Astrocyte of the spinal cord (primary cell): ENCODE measurements around the gene GABRG3.

Experiments
- DNase-seq: peaks from one replicate; pipeline ENCODE4 v3.0.0; 2011; ENCODE audit warnings: low read depth, low spot score
- H3K4me3 ChIP-seq: 2 replicates; pipeline ENCODE4 v1.5.1; 2011; ENCODE audit warnings: low read depth, mild to moderate bottlenecking, low read length, moderate library complexity
- in situ Hi-C: cut with HindIII; loops from 2 replicates; pipeline ENCODE4 v1.10.0; 2017; ENCODE audit warnings: low sequenced_read_pairs
- TF ChIP-seq, protein P1 (sequence below): IDR thresholded peaks from 2 replicates; pipeline ENCODE4 v1.5.1; 2012; ENCODE audit warnings: low read depth, mild to moderate bottlenecking, low read length, inconsistent platforms

GABRG3 gene

GRCh38 chr15:27323801-27324200, 352.8 kb downstream of the GABRG3 start:
- no peak for DNase-seq
- TF ChIP-seq, protein P1, sequence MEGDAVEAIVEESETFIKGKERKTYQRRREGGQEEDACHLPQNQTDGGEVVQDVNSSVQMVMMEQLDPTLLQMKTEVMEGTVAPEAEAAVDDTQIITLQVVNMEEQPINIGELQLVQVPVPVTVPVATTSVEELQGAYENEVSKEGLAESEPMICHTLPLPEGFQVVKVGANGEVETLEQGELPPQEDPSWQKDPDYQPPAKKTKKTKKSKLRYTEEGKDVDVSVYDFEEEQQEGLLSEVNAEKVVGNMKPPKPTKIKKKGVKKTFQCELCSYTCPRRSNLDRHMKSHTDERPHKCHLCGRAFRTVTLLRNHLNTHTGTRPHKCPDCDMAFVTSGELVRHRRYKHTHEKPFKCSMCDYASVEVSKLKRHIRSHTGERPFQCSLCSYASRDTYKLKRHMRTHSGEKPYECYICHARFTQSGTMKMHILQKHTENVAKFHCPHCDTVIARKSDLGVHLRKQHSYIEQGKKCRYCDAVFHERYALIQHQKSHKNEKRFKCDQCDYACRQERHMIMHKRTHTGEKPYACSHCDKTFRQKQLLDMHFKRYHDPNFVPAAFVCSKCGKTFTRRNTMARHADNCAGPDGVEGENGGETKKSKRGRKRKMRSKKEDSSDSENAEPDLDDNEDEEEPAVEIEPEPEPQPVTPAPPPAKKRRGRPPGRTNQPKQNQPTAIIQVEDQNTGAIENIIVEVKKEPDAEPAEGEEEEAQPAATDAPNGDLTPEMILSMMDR, result no peak
- in situ Hi-C loops, result no loop called here
- no peak overlapping the region for H3K4me3 ChIP-seq

GRCh38 chr15:27324886-27325615, 354.1 kb downstream of the GABRG3 start:
- in situ Hi-C loops, result no loop called here
- DNase-seq, result no peak
- TF ChIP-seq, protein P1, result no peak
- no peak overlapping the region for H3K4me3 ChIP-seq

DNA sequence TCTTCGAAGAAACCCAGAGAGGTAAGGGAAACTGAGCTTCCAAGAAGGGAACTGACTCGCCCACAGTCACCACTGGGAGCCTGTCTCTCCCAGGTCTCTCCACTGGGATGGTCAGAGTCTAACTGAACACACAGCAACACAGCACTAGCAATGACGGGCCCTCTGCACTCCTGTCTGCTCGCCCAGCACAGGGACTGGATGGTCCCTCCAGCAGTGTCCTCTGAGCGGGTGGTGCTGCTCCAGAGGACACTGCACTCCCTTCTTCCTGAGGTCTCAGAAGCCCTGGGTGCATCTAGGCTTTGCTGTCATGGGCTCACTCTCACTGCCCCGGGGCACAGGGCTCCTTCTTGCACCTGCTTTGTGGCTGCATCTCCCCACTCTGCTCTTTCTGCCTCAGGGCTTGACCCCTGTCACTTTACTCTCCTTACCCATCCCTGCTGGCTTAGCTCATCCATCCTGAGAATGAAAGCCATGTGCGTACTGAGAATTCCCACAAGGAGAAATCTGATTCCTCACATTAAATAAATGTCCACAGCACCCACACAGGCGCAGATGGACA, 356.6 kb downstream of the GABRG3 start:
- TF ChIP-seq, protein P1, result no peak
- H3K4me3 ChIP-seq, result no peak overlapping the region
- no peak for DNase-seq
- in situ Hi-C loops, result no loop called here

DNA sequence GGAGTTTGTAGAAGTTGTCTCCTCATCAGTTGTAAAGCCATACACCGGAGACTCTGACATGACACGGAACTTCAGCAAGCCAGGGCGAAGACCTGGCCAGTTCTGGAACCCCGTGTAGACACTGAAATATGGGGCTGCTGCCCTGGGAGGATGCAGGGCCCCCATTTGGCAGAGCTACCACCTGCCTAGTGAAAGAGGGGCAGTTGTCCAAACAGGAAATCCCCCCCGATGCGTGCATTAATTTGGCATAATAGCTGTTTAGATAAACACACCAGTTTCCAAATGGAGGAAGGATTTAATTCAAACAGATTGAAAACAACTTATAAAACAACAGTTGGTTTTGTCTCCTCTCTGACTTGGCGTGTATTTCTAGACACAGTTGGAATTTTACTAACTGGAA, 357.2 kb downstream of the GABRG3 start:
- H3K4me3 ChIP-seq, result no peak overlapping the region
- TF ChIP-seq, protein P1, result no peak
- no peak for DNase-seq
- in situ Hi-C loops, result no loop called here

GRCh38 chr15:27328608-27329007, 357.6 kb downstream of the GABRG3 start:
- H3K4me3 ChIP-seq, result no peak overlapping the region
- TF ChIP-seq, protein P1, result no peak
- in situ Hi-C loops, result no loop called here
- DNase-seq, result no peak

DNA sequence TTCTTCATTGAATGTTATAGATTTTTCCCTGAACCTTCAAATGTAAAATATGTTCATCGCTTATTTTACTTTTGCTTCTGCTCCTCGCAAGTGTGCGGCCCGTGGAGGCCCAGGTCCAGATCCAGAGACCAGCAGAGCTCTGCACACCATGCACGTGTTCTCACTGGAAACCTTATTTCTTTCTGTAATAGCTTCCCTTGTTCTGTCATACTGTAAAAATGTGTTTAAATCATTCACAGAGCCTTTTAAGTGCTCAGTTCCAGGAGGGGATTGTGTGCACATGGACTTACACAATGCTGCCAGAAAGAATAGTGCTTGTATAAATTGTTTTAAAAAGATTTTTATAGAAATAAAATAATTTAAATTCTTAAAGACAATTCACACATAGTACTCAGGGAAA, 359.3 kb downstream of the GABRG3 start:
- TF ChIP-seq, protein P1, result no peak
- H3K4me3 ChIP-seq, result no peak overlapping the region
- in situ Hi-C loops, result no loop called here
- DNase-seq, result no peak
